Suprapubic skin (tissue), 4 donors: Measurements from ENCODE around the gene PRR18. TPM values are rescaled to one million over a fixed set of nuclear protein-coding genes. Genes with fewer than 3 reads are reported as not detected.
A peak's percentile ranks its signal among the peaks of the same experiment; 100 is the strongest.

ENCODE experiments used
- DNase-seq, 2 donors: peaks; one replicate each; pipeline ENCODE4 v3.0.0-alpha.2; 2019; ENCODE audit warnings: low spot score in 2 of 2
- H3K27ac ChIP-seq: fragments of 200-600 bp; sonication (generic); one replicate; pipeline ENCODE4 v1.5.1; 2019
- H3K27me3 ChIP-seq: fragments of 200-600 bp; sonication (generic); one replicate; pipeline ENCODE4 v1.5.1; 2019
- H3K36me3 ChIP-seq: fragments of 200-600 bp; sonication (generic); one replicate; pipeline ENCODE4 v1.5.1; 2019
- H3K4me1 ChIP-seq: fragments of 200-600 bp; sonication (generic); one replicate; pipeline ENCODE4 v1.5.1; 2019
- H3K4me3 ChIP-seq: fragments of 200-600 bp; sonication (generic); one replicate; pipeline ENCODE4 v1.5.1; 2019; ENCODE audit warnings: mild to moderate bottlenecking
- H3K9me3 ChIP-seq: fragments of 200-600 bp; sonication (generic); one replicate; pipeline ENCODE4 v1.5.1; 2019
- CTCF ChIP-seq, 2 donors: fragments of 200-600 bp in 1 of 2; fragments of 450-650 bp in 1 of 2; sonication (generic) in 1 of 2; IDR thresholded peaks; one replicate each; pipeline ENCODE4 v1.5.1; 2016 to 2019; ENCODE audit warnings: antibody characterized with exemption in 2 of 2, mild to moderate bottlenecking in 1 of 2, moderate library complexity in 1 of 2
- EP300 ChIP-seq: sonication (generic); formaldehyde crosslinking; IDR thresholded peaks from one replicate; pipeline ENCODE4 v1.6.1; 2017; ENCODE audit warnings: antibody characterized with exemption
- POLR2A ChIP-seq, 2 donors: fragments of 450-650 bp; IDR thresholded peaks; one replicate each; pipeline ENCODE4 v1.6.1; 2017; ENCODE audit warnings: antibody characterized with exemption in 2 of 2, mild to moderate bottlenecking in 2 of 2, moderate library complexity in 2 of 2
- POLR2AphosphoS5 ChIP-seq, 3 donors: sonication (generic); formaldehyde crosslinking; IDR thresholded peaks; one replicate each; pipeline ENCODE4 v1.6.1; 2017; ENCODE audit warnings: antibody characterized with exemption in 3 of 3
- WGBS: methylation state at CpG from one replicate; pipeline ENCODE4 v1.1.5; 2018; 5-methylcytosine and 5-hydroxymethylcytosine counted together
- total RNA-seq, 4 donors: library from RNA; depleted of rRNA; stranded (reverse); fragments of >200 nt; gene quantifications; one replicate each; pipeline ENCODE4 v1.1.0, GENCODE V29; 2016

Gene PRR18
- total RNA-seq, 4 donors from 2014 or later = not detected

- H3K27me3 ChIP-seq = no peaks in the 10 kb centered on the region
- peaks cover 37% of the 10 kb centered on the region for H3K4me1 ChIP-seq
- H3K9me3 ChIP-seq = no peaks in the 10 kb centered on the region
- WGBS = 92% methylated on average over 8 of the region's 8 CpGs
- H3K36me3 ChIP-seq = no peaks in the 10 kb centered on the region
- H3K27ac ChIP-seq = no peak overlapping the region
- H3K4me3 ChIP-seq = no peak overlapping the region
- no peak for DNase-seq
- no peak for TF ChIP-seq CTCF (IDR thresholded peaks at IDR 0.05)
- no peak for TF ChIP-seq POLR2AphosphoS5 (IDR thresholded peaks at IDR 0.05)
- TF ChIP-seq POLR2A (IDR thresholded peaks at IDR 0.05) = no peak
These were observed 36.0 kb upstream of the PRR18 start for GRCh38 chr6:166344240-166344639.

GRCh38 chr6:166343150-166343487, 34.9 kb upstream of the PRR18 start:
- Histone ChIP-seq H3K27me3 (no peaks in the 10 kb centered on the region), H3K4me1 (peaks cover 37% of the 10 kb centered on the region), H3K9me3 (no peaks in the 10 kb centered on the region), H3K4me3 (peak overlapping the region; percentile 87), H3K27ac (peak overlapping the region; percentile 93), H3K36me3 (no peaks in the 10 kb centered on the region)
- DNase-seq = no peak
- WGBS = 15% methylated on average over 3 of the region's 3 CpGs
- no peak for TF ChIP-seq EP300
- no peak for TF ChIP-seq POLR2AphosphoS5 (IDR thresholded peaks at IDR 0.05)
- no peak for TF ChIP-seq POLR2A (IDR thresholded peaks at IDR 0.05)
- TF ChIP-seq CTCF (IDR thresholded peaks at IDR 0.05) = no peak

GRCh38 chr6:166342349-166343149, 34.4 kb upstream of the PRR18 start, which contains the start of gene SFT2D1:
Gene SFT2D1 (minus strand): TSS chr6:166342545. CDS start chr6:166342481, 64 bp downstream.
- peak; percentile 91 to 94 for DNase-seq
- Histone ChIP-seq H3K4me1 (peaks cover 37% of the 10 kb centered on the region), H3K4me3 (peak within 1 kb of the TSS; percentile 87), H3K27ac (peak within 1 kb of the TSS; percentile 93), H3K9me3 (no peaks in the 10 kb centered on the region), H3K27me3 (no peaks in the 10 kb centered on the region), H3K36me3 (peaks cover 1% of the 10 kb centered on the region)
- 1% methylated on average over 8 of the region's 73 CpGs for WGBS
- TF ChIP-seq POLR2A (IDR thresholded peaks at IDR 0.05) (peak; percentile 49 to 90), POLR2AphosphoS5 (IDR thresholded peaks at IDR 0.05) (peak; percentile 40 to 79 (median 70)), EP300 (no peak)

- Histone ChIP-seq H3K27me3 (no peaks in the 10 kb centered on the region), H3K36me3 (peaks cover 7% of the 10 kb centered on the region), H3K27ac (peak overlapping the region; percentile 93), H3K4me3 (peak overlapping the region; percentile 87), H3K4me1 (peaks cover 37% of the 10 kb centered on the region), H3K9me3 (no peaks in the 10 kb centered on the region)
- WGBS = 0% methylated on average over 11 of the region's 16 CpGs
- no peak for DNase-seq
- no peak for TF ChIP-seq POLR2A (IDR thresholded peaks at IDR 0.05)
- TF ChIP-seq CTCF (IDR thresholded peaks at IDR 0.05) = no peak
These were observed 33.8 kb upstream of the PRR18 start for GRCh38 chr6:166341977-166342348.

GRCh38 chr6:166341464-166341863, 33.3 kb upstream of the PRR18 start:
- H3K27me3 ChIP-seq = no peaks in the 10 kb centered on the region
- H3K36me3 ChIP-seq = peaks cover 12% of the 10 kb centered on the region
- peaks cover 37% of the 10 kb centered on the region for H3K4me1 ChIP-seq
- WGBS = 39% methylated on average over 7 of the region's 7 CpGs
- no peak for DNase-seq
- TF ChIP-seq POLR2A (IDR thresholded peaks at IDR 0.05) (no peak), EP300 (no peak), CTCF (IDR thresholded peaks at IDR 0.05) (no peak), POLR2AphosphoS5 (IDR thresholded peaks at IDR 0.05) (no peak)
- peak overlapping the region; percentile 87 for H3K4me3 ChIP-seq
- H3K9me3 ChIP-seq = no peaks in the 10 kb centered on the region
- H3K27ac ChIP-seq = no peak overlapping the region
